ENCODE results near the gene LMOD2.

The LMOD2 gene

DNA sequence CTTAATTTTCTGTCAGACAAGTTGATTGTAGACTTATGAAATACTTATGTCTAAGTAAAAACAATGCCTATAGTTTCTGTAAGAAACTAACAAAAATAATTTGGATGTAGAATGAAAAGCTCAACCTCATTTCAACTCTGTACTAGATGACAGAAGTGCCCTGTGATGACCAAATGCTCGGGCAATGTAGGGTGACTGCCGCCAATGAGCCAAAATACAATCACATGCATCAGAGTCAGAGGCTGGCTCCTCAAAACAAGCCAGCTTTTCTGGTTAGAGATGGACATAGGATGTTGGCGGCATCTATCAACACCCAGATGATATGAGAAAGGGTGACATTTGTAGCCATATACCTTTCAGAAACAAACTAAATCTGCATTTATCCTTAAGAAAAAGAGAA, 23.9 kb downstream of the LMOD2 start:
- no peak overlapping the region for H3K4me3 ChIP-seq (ENCODE audit: severe bottlenecking)
- ATAC-seq (ENCODE audit: low read depth) (no peak), DNase-seq (ENCODE audit: low spot score) (no peak)
- H3K27me3 ChIP-seq (ENCODE audit: insufficient read depth, poor library complexity, severe bottlenecking) = no peaks in the 10 kb centered on the region
- H3K36me3 ChIP-seq (ENCODE audit: low read depth) = peaks cover 48% of the 10 kb centered on the region
- no peak for TF ChIP-seq CTCF (IDR thresholded peaks at IDR 0.05; ENCODE audit: poor library complexity, severe bottlenecking)
- no peak overlapping the region for H3K27ac ChIP-seq (ENCODE audit: poor library complexity, severe bottlenecking)
- no peaks in the 10 kb centered on the region for H3K9me3 ChIP-seq (ENCODE audit: severe bottlenecking)
- peaks cover 16% of the 10 kb centered on the region for H3K4me1 ChIP-seq (ENCODE audit: insufficient read depth, poor library complexity, severe bottlenecking)

- no peak overlapping the region for H3K4me3 ChIP-seq (ENCODE audit: severe bottlenecking)
- no peaks in the 10 kb centered on the region for H3K9me3 ChIP-seq (ENCODE audit: severe bottlenecking)
- H3K4me1 ChIP-seq (ENCODE audit: insufficient read depth, poor library complexity, severe bottlenecking) = peaks cover 8% of the 10 kb centered on the region
- no peak for DNase-seq (ENCODE audit: low spot score)
- no peak for TF ChIP-seq CTCF (IDR thresholded peaks at IDR 0.05; ENCODE audit: poor library complexity, severe bottlenecking)
- H3K36me3 ChIP-seq (ENCODE audit: low read depth) = peaks cover 52% of the 10 kb centered on the region
- no peak overlapping the region for H3K27ac ChIP-seq (ENCODE audit: poor library complexity, severe bottlenecking)
- H3K27me3 ChIP-seq (ENCODE audit: insufficient read depth, poor library complexity, severe bottlenecking) = no peaks in the 10 kb centered on the region
- ATAC-seq (ENCODE audit: low read depth) = no peak
Observed at GRCh38 chr7:123680580-123680979, 24.9 kb downstream of the LMOD2 start.

- H3K4me1 ChIP-seq (ENCODE audit: insufficient read depth, poor library complexity, severe bottlenecking) = no peaks in the 10 kb centered on the region
- no peaks in the 10 kb centered on the region for H3K9me3 ChIP-seq (ENCODE audit: severe bottlenecking)
- no peak overlapping the region for H3K27ac ChIP-seq (ENCODE audit: poor library complexity, severe bottlenecking)
- peaks cover 60% of the 10 kb centered on the region for H3K36me3 ChIP-seq (ENCODE audit: low read depth)
- H3K27me3 ChIP-seq (ENCODE audit: insufficient read depth, poor library complexity, severe bottlenecking) = no peaks in the 10 kb centered on the region
- H3K4me3 ChIP-seq (ENCODE audit: severe bottlenecking) = no peak overlapping the region
- TF ChIP-seq CTCF (IDR thresholded peaks at IDR 0.05; ENCODE audit: poor library complexity, severe bottlenecking) = no peak
- ATAC-seq (ENCODE audit: low read depth) (no peak), DNase-seq (ENCODE audit: low spot score) (no peak)
Observed at GRCh38 chr7:123681561-123681960, 25.9 kb downstream of the LMOD2 start.

DNA sequence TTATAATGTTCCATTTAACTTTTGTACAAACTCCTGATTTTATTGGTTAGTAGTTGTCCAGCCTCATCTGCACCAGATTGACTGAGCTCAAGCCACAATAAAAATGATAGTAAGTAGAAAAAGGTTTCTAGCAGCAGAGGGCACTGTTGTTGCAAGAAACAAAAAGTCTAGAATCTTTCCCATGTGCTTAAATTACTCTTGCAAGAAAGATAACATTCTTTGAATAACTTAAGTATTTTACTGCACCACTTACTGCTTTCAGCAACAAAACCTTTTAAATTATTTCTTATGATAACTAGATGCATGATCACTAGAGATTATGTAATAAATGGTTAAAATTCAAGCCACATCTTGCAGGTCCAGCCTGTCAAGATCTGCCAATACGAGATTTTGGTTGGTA, 27.0 kb downstream of the LMOD2 start:
- peak; percentile 82 for TF ChIP-seq CTCF (IDR thresholded peaks at IDR 0.05; ENCODE audit: poor library complexity, severe bottlenecking)
- Histone ChIP-seq H3K36me3 (ENCODE audit: low read depth) (peaks cover 62% of the 10 kb centered on the region), H3K4me3 (ENCODE audit: severe bottlenecking) (no peak overlapping the region)

DNA sequence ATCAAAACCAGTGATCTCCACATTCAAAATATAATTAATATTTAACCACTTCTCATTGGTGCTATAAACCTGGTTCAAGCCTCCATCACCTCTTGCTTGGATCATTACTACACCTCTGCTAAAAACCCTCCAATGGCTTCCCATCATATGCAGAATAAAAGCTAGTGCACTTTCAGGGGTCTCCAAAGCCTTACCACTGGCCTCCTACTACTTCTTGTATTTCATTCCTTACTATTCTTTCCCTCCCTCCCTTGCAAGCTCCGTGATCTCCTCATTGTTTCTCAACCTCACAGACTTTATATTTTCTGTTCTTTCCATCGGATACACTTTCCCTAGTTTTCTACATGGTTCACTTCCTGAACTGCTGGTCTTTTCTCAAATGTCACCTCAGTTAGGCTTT, 31.5 kb downstream of the LMOD2 start:
- DNase-seq (ENCODE audit: low spot score) (no peak), ATAC-seq (ENCODE audit: low read depth) (no peak)
- no peak overlapping the region for H3K4me3 ChIP-seq (ENCODE audit: severe bottlenecking)
- H3K27me3 ChIP-seq (ENCODE audit: insufficient read depth, poor library complexity, severe bottlenecking) = no peaks in the 10 kb centered on the region
- H3K9me3 ChIP-seq (ENCODE audit: severe bottlenecking) = peaks cover 4% of the 10 kb centered on the region
- no peaks in the 10 kb centered on the region for H3K4me1 ChIP-seq (ENCODE audit: insufficient read depth, poor library complexity, severe bottlenecking)
- H3K36me3 ChIP-seq (ENCODE audit: low read depth) = peaks cover 77% of the 10 kb centered on the region
- no peak for TF ChIP-seq CTCF (IDR thresholded peaks at IDR 0.05; ENCODE audit: poor library complexity, severe bottlenecking)
- H3K27ac ChIP-seq (ENCODE audit: poor library complexity, severe bottlenecking) = no peak overlapping the region

More for the DNA sequence above, 27.0 kb downstream of the LMOD2 start:
- DNase-seq (ENCODE audit: low spot score) (no peak), ATAC-seq (ENCODE audit: low read depth) (peak; percentile 52; the same call in 1 of the 3 replicates)
- no peaks in the 10 kb centered on the region for H3K27me3 ChIP-seq (ENCODE audit: insufficient read depth, poor library complexity, severe bottlenecking)
- no peaks in the 10 kb centered on the region for H3K4me1 ChIP-seq (ENCODE audit: insufficient read depth, poor library complexity, severe bottlenecking)
- H3K27ac ChIP-seq (ENCODE audit: poor library complexity, severe bottlenecking) = no peak overlapping the region
- peaks cover under 1% of the 10 kb centered on the region for H3K9me3 ChIP-seq (ENCODE audit: severe bottlenecking)

All from RWPE2 (cell line).